Fibroblast of the conjunctiva (primary cell): ENCODE data around the gene SKI.

Experiments used
- DNase-seq: peaks from one replicate; pipeline ENCODE4 v3.0.0-alpha.2; 2010; ENCODE audit warnings: low read depth

SKI gene

GRCh38 chr1:2310332-2311183 lies 82.4 kb downstream of the SKI start:
- no peak for DNase-seq

- peak; percentile 43 for DNase-seq
Observed at GRCh38 chr1:2311184-2312032, 83.3 kb downstream of the SKI start.

- DNase-seq: no peak
Observed at GRCh38 chr1:2312160-2312514, 84.0 kb downstream of the SKI start.

GRCh38 chr1:2312515-2313301 lies 84.6 kb downstream of the SKI start:
- no peak for DNase-seq

- no peak for DNase-seq
Observed at GRCh38 chr1:2313651-2314261, 85.6 kb downstream of the SKI start.

GRCh38 chr1:2314273-2314802 lies 86.2 kb downstream of the SKI start:
- peak; percentile 31 for DNase-seq

GRCh38 chr1:2314803-2315673 lies 86.9 kb downstream of the SKI start:
- peak; percentile 21 for DNase-seq

GRCh38 chr1:2315674-2316450 lies 87.7 kb downstream of the SKI start:
- DNase-seq: no peak

- no peak for DNase-seq
Observed at GRCh38 chr1:2316451-2316961, 88.4 kb downstream of the SKI start.

GRCh38 chr1:2317230-2318065 lies 89.3 kb downstream of the SKI start:
- DNase-seq: no peak

- DNase-seq: no peak
Observed at GRCh38 chr1:2318314-2319278, 90.5 kb downstream of the SKI start.

GRCh38 chr1:2319291-2319690 lies 91.2 kb downstream of the SKI start:
- no peak for DNase-seq

GRCh38 chr1:2320006-2320405 lies 91.9 kb downstream of the SKI start:
- no peak for DNase-seq

GRCh38 chr1:2320760-2321667 lies 92.9 kb downstream of the SKI start:
- DNase-seq: no peak

GRCh38 chr1:2322065-2322571 lies 94.0 kb downstream of the SKI start:
- DNase-seq: peak; percentile 79

- DNase-seq: no peak
Observed at GRCh38 chr1:2322581-2323211, 94.6 kb downstream of the SKI start.
